Measurements from ENCODE around the gene KRT15.
"Not testable (repeated sequence)": the region's sequence is repeated elsewhere in the genome, so short reads cannot be mapped to it uniquely, and the experiment has no call there.

KRT15 gene

DNA sequence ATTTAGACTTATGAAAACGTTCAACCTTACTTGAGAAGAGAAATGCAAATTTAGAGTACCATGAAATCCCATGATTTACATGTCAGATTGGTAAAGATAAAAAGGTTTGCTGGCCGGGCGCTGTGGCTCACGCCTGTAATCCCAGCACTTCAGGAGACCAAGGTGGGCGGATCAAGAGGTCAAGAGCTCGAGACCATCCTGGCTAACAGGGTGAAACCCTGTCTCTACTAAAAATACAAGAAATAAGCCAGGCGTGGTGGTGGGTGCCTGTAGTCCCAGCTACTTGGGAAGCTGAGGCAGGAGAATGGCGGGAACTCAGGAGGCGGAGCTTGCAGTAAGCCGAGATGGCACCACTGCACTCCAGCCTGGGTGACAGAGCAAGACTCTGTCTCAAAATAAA, 24.1 kb upstream of the KRT15 start:
- DNase-seq: not testable (repeated sequence)

DNA sequence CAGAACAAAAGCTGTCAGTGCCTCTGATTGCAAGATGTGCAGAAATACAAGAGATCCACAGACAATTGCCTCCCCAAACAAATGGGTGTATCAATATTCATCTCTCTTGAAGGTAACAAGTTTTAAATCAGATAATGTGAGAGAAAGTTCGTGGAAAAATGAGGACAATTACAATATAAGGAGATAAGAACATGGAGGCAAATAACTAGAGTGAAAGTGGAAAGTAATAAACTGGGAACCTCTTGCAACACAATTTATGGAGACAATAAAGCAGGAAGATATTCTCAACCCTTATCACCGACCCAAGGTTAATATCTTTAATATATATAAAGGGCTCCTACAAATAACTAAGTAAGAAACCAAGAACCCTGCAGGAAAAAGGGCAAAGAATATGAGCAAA, 23.7 kb upstream of the KRT15 start:
- no peak for DNase-seq

DNA sequence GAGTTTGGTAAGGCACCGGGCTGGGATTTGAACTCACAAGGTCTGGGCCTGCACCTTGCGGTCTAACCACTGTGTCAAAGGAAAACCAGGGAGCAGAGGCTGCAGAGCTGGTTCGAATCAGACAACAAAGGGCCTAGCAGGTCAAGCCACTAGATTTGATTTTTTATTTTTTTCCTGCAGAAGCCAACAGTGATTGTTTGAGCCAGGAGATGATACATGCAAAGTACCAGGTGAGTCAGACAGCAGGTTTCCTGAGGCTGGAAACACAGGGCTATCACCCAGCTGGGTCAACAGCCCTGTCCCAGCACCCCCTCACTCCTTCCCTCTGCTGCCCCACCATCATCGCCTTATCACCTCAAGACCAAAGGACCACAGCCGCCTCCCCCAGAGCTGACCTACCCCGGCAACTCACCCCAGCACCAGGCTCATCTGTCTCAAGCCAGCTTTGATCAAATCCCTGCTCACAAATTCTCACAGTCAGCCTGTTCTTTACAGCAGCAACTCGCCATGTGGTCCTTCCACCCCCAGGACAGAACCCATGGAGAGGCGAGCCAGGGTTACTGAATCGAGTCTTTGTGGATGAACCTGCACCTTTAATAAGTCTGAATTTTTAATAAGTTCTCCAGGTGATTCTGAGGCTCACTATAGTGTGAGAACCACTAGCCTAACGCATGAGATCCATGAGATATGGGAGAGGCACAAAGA, 22.4 kb upstream of the KRT15 start:
- DNase-seq: no peak

DNA sequence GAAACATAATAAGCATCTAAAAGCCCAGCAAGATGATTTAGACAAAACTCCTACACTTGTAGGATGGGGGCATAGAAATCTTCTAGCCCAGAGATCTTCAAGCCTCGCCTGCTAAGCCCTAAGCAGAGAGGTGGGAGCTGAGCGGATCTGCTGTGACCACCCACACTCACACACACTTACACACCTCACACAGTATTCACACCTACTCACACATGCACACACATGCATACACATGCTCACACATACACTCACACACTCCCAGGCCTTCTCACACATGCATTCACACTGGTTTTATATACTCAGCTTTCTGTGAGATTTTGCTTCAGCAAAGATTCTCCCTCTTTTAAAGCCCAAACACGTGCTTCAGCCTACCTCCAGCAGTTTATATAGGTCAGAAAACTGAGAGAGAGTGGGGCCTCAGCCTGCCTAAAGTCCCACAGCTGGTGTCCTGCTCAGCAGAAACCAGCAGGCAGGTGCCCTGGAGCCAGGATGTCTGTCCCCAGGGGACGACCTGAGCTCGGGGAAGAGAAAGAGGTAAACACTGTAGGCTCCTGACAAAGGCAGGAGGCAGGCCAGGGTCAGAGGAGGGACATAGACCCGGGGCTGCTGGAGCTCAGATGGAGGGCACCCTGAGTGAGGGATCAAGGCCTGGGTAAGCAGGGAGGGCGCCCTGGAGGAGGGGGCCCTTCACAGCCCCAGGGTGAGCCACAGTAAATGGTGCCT, 21.4 kb upstream of the KRT15 start:
- no peak for DNase-seq

DNA sequence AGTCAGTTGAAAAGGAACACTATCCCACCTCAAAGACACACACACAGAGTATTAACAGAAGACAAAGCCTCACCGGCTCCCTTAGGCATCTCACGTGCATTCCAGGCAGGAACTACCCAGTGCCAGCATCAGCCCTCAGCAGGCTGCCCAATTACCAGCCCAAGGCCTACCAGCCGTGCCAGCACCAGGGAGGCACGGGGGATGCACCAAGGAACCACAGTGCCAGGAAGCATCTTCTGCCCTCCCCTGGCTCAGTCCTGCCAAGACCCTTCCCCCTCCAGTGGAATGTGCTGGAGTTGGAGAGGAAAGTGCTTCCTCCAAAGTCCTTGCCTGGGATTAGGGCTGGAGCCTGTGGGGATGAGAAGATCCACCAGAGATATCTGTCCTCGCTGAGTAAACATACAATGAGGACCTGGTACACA, 20.4 kb upstream of the KRT15 start:
- no peak for DNase-seq

DNA sequence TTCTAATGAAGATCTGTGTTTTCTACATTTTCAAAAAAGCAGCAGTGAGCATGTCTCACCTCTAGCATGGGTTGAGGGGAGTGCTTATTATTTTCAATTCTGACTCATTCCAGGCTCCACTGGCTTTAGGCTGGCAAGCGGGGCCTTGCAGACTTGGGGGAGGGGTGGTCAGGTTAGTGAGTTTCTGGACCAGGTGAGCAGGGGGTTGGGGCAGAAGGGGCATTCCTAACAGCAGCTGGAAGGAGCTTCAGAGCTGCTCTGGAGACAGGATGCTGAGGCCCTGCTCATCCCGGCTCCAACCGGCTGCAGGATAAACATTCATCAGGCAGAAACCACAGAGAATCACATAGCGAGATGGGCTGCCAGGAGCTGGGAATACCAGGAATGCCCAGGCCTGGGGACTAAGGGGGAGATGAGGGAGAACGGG, 19.9 kb upstream of the KRT15 start:
- DNase-seq: no peak

DNA sequence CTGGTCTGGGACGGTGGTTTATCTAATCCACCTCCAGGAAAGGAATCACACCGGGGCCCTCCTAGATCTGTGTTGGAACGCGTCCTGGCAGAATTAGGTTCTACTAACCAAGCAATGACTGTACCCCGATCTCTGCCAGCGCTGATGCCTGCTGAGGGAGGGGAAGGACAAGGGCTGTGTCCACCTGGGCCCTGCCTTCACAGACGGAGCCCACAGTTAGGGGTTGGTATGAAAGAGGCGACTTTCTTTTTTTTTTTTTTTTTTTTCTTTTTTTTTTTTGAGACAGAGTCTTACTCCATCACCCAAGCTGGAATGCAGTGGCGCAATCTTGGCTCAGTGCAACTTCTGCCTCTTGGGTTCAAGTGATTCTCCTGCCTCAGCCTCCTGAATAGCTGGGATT, 19.3 kb upstream of the KRT15 start:
- no peak for DNase-seq

DNA sequence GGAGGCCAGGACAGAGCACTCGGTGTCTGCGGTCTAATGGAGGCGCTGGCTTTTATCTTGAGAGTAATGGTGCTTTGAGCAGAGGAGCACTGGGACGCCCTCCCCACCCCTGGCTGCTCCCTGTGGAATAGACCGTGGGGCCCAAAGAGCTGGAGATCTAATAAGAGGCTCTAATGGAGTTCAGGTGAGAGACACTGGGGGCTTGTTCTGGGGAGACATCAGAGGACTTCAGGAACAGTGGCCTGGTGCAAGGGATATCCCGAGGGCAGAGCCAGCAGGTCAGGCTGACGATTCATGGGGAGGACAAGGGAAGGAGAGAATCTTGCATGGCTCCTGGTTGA, 18.9 kb upstream of the KRT15 start:
- DNase-seq: no peak

DNA sequence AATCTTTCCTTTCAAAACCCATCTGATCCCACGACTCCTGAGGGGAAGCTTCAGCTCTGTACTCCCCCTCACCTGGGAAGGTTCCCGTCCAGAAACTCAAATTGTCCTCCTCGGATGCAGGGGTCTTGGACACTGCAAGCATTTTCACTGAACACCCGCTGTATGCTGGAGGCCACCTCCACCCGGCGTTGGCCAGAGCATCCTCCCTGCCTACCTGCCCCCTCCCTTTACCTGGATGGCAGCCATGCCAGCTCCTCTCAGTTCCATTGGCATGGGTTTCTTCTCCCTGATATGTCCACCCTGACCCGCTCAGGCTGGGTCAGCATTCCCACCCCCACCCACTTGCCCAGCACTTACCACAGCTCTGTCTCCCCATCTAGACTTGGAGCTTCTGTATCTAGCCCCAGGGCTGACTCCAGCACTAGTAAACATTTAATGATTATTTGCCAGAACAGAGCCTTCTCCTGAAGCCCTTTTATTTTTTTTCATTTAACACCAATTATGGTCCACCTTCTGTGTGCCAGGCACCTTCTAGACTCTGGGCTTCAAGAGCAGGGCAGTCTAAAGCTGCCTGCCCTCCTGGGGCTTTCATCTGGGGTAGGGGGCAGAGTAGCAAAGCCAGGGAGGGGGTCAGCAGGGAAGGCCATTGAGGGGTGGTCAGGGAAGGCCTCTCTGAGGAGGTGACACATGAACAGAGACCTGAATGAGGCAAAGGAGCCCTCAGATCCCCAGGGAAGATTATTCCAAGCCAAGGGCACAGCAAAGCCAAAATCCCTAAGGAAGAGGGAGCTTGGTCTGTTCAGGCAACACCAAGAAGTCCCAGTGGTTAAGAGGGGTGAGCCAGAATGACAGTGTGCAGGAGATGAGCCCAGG, 18.3 kb upstream of the KRT15 start:
- DNase-seq: no peak

DNA sequence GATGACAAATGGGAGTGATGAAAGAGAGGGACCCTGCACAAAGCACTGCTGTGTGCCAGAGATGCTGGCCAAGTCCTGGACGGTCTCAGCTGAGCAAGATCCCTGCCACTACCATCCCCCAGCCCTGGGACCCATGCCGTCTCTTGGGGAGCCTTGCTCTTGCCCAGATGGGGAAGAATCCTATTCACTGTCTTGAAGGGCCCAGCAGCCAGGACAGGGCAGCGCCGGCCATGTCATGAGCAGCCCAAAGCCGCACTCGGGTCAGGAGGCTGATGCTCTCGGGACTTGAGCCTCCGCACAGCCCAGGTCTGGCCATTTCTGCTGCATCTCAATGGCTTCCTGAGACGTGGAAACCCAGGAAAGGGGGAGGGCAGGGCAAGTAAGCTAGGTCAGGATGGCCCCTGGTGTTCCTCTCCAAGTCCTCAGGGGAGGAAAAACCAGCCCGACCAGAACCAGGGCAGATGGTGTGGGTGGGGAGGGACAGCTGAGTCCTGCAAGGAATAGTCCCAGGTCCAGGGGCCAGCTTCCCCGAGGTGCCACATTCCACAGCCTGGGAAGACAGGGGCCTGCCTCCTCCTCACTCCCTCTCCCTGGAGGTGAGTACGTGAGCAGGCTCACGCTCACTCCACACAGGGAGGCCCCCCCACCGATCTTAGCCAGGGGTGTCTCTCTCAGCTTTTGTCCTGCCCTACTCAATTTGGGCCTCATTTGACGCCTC, 17.2 kb upstream of the KRT15 start:
- no peak for DNase-seq

DNA sequence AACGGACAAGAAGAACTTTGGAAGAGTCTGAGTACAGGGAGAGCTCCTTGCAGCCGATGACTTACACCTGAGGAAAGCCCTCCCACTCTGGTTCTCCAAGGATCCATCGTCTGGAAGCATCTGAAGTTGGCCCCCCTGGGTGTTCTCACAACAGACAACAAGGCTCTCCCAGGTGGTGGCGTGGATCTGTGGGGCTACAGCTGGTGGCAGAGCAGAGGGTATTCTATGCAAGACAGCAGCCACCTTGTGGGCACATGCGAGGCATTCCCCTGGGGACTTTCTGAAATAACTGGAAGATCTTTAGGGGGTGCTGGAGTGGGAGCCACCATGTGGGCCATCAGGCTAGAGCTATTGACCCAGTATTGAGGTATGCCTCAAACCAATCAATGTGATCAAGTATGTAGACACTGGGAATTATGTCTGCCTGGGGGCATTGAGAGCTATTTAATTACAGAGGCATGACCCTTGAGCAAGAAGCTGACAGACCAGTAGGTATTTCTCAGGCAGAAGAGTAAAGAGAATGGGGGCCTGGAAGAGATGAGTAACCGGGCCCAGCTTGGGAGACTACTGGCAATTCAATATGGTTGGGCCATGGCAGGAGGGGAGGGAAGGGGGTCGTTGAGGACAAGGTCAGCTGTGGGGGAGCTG, 16.3 kb upstream of the KRT15 start:
- DNase-seq: no peak

DNA sequence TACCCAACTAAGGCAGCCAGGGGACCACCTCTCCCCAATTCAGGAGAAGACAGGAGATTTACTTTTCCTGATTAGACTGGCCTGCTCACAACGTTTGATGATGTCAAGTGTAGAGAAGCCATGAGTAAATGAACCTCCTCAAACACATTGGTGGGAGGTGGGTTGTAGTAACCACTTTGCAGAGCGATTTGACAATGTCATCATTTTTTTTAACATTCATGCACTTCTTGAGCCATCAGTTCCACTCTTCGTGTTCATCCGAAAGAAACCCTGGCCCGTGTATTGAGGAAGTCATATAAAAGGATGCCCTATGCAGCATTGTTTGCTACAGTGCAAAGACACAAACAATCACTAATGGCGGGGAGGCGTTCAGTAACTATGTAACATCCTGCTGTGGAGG, 14.9 kb upstream of the KRT15 start:
- DNase-seq: no peak

DNA sequence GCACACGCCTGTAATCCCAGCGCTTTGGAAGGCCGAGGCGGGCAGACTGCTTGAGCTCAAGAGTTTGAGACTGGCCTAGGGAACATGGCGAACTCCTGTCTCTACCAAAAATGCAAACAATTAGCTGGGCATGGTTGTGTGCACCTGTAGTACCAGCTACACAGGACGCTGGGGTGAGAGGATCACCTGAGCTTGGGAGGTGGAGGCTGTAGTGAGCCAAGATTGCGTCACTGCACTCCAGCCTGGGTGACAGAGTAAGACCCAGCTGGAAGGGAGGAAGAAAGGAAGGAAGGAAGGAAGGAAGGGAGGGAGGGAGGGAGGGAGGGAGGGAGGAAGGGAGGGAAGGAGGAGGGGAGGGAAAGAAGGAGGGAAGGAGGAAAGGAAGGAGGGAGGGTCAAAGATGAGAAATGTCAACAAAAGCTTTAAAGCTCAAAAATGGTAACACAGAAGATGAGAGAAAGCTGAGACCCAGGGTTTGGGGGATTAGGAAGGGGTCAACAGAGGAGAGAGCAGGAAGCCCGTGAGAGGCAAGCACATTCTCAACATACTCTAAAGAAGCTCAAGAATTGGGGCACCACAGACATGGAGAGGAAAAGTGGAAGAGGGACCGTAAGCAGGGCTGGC, 14.4 kb upstream of the KRT15 start:
- DNase-seq: no peak

DNA sequence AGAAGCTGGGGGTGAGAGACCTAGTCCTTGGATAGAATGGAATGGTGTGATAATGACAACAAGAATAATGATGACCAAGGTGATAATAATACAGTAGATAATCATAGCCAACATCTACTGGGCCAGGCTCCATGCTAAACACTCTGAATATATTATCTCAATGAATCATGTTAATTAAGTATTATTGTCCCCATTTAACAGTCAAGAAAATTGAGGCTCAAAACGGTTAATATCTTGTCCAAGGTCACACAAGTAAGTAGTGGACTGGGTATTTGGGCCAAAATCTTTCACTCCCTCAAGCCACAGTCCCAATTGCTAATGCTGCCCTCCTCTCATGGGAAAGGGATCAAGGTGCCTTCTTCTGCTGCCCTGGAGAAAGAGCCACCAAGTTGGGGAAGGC, 13.3 kb upstream of the KRT15 start:
- DNase-seq: no peak

DNA sequence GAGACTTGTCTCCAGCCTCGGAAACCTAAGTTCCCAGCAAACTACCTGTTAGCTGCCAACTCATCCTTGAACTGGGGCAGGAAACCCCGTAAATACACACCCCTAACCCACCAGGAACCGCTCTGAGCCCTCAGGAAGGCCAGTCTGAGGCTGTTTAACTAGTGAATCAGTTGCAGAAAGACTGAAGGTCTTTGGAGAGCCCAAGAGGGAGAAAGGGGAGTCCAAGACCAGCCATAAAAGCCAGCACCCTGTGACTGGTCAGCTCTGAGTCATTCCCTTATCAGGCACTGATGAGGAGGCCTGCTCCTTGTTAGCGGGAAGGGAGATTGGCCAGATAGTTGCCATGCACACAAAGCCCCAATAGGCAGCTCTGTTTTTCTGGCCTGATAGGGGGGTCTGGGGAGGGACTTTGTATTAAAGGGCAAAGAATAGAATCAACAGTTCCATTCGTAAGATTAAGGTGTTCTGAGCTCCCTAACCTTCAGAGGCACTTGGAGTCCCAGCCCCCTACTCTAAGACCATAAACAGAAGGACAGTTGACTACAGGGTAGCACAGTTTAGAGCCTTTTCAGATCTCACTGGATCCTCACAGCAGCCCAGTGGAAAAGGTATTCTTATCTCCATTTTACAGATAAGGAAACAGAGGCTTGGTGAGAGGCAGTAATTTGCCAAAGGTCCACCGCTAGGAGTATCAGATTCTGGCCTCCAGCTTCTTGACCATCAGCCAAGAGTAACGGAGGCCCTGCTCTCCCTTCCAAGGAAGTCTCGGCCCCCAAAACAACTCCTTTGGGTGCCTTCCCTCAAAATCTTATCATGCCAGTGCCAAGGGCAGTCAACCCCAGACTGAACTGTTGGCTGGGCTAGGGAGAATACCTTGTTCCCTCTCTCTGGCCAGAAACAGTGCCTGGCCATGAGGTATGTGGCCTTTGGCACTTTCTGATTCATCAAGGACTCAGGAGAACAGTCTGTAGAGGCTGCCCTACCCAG, 11.7 kb upstream of the KRT15 start:
- DNase-seq: no peak

DNA sequence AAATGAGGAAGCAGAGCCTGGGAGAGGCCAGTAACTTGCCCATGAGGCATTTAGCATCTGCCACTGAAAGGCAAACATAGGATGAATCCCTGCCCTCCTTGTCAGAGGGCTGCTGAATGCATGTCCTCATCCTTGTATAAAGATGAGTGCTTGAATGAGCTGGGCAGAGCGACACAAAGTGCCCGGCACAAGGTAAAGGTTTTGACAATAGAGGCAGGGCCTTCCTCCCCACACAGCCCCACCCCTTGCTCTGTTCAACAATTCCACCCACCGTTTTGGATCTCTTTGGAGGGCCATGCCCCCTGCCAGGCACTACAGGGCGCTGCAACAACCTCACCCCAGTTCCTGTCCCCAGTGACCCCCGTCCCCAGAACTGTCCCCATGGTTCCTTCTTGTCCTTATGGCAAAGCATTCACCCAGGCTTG, 10.8 kb upstream of the KRT15 start:
- DNase-seq: no peak

DNA sequence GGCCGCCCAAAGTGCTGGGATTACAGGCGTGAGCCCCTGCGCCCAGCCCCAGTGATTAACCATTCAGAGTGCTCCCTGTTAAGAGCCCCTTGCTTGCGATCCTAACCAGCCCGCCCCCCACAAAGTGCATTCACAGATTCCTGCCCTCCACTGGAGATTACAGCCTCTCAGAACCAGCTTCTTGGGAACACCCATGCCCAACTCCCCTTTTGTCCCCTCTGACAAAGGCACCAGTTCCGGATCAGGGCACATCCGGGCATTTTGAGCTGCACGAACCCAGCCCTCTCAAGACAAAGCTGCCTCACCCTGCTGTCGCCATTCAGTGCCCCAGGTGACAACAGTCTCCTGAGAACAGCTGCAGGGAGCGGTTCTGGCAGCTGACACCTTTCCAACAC, 10.3 kb upstream of the KRT15 start:
- no peak for DNase-seq

DNA sequence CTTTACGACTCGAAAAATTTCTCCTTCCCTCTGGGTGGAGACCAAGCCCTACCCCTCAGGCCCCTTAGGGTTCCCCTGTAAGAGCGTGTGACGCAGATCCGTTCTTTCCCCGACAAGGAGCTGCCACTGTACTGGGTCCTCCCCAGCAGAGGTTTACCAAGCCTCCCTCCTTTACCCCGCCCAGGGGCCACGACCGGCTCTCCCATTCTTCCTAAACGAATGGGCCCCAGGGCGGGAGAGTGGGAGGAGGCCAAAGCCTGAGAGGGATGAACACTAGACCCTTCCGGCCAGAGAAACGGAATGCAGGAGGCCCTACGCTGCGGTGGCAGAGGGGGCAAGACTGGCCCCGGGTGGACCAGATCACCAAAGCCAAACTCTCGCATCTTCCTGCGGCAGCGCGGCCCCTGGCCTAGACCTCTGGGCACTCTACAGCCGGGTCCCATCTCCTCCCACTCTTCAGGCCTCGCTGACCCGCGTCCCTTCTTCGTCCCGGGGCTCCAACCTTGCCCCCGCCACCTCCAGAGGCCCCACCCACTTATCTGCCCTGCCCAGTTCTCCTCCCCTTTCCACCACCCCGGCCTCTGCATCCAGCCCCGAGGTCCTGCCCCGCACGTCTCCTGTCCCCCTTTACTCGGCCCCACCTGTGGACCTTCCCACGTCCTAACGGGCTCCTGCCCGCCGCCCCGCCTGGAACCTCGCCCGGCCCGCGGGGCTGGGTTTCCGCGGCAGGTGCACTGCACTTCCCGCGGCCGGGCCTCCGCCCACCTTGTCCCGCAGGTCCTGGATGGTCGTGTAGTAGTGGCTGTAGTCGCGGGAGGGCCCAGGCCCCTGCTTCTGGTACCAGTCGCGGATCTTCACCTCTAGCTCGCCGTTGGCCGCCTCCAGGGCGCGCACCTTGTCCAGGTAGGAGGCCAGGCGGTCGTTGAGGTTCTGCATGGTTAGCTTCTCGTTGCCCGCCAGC, 8.7 kb upstream of the KRT15 start:
- no peak for DNase-seq

DNA sequence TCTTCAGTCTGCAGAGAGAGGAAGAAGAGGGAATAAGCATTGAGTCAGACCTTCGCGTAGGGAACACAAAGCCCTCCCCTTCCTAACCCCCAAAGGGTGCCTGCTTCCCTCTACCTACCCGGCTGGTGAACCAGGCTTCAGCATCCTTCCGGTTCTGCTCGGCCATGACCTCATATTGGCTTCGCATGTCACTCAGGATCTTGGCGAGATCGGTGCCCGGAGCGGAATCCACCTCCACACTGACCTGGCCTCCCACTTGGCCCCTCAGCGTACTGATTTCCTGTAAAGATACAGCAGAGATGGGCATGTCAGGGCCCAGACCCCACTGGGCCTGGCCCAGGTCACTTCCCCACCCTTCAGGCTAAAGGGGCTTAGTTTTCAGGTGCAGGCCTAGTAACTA, 5.6 kb upstream of the KRT15 start:
- DNase-seq: no peak

DNA sequence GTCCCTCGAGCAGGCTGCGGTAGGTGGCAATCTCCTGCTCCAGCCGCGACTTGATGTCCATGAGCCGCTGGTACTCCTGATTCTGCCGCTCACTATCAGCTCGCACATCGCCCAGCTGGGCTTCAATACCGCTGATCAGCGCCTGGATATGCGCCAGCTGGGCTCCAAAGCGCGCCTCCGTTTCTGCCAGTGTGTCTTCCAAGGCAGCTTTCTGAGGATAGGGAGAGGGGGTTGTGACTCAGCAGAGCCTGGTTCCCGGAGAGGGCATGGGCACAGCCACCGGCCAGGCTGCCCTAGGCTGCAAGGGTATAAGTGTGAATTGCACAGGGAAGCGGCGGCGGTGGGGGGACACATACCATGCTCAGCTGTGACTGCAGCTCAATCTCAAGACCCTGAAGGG, 5.1 kb upstream of the KRT15 start:
- no peak for DNase-seq
